Measurements from ENCODE around the gene ARHGAP32. TPM values are rescaled to one million over a fixed set of nuclear protein-coding genes. Genes with fewer than 3 reads are reported as not detected.

The ARHGAP32 gene
- total RNA-seq, 1 experiment from 2014 or later = 62.6 TPM

GRCh38 chr11:129225190-129225589, 33.1 kb upstream of the ARHGAP32 start:
- no TSS peak for BruUV-seq (replicated peaks)
- H3K36me3 Mint-ChIP-seq (ENCODE audit: insufficient read depth, unreplicated experiment) = peaks cover 6% of the 10 kb centered on the region
- H3K4me3 Mint-ChIP-seq (ENCODE audit: unreplicated experiment) = no peak overlapping the region

GRCh38 chr11:129224538-129224937, 32.4 kb upstream of the ARHGAP32 start:
- Mint-ChIP-seq H3K9me3 (ENCODE audit: unreplicated experiment) (peaks cover 22% of the 10 kb centered on the region), H3K4me3 (ENCODE audit: unreplicated experiment) (no peak overlapping the region), H3K4me1 (ENCODE audit: insufficient read depth, unreplicated experiment) (peaks cover 22% of the 10 kb centered on the region), H3K27me3 (ENCODE audit: insufficient read depth, unreplicated experiment) (no peaks in the 10 kb centered on the region), H3K36me3 (ENCODE audit: insufficient read depth, unreplicated experiment) (peaks cover 6% of the 10 kb centered on the region), H3K27ac (ENCODE audit: low read depth, unreplicated experiment) (peak overlapping the region; percentile 57)
- DNase-seq (ENCODE audit: unreplicated experiment) = no peak
- ChIA-PET CTCF (interaction anchor here (0.6 kb wide), 2 partner anchors 57 to 864 kb away, joined by 3 read pairs; no protein-coding TSS in a partner anchor), POLR2A (interaction anchor here (0.9 to 3.9 kb wide), 10 partner anchors 12 to 84 kb away, joined by 3 to 40 read pairs (median 8); partner anchors contain the start of gene ARHGAP32)
- no TSS peak for BruUV-seq (replicated peaks)
- no peak for TF ChIP-seq CTCF (IDR thresholded peaks at IDR 0.05; ENCODE audit: unreplicated experiment)
- intact Hi-C loops (cut with micrococcal nuclease) = loop anchor here (5.0 kb wide), 2 partner anchors 53 to 107 kb away; no protein-coding TSS in a partner anchor

More at GRCh38 chr11:129225190-129225589, 33.1 kb upstream of the ARHGAP32 start:
- TF ChIP-seq CTCF (IDR thresholded peaks at IDR 0.05; ENCODE audit: unreplicated experiment) = no peak
- intact Hi-C loops (cut with micrococcal nuclease) = no loop called here
- peaks cover 22% of the 10 kb centered on the region for H3K9me3 Mint-ChIP-seq (ENCODE audit: unreplicated experiment)
- peaks cover 22% of the 10 kb centered on the region for H3K4me1 Mint-ChIP-seq (ENCODE audit: insufficient read depth, unreplicated experiment)
- H3K27me3 Mint-ChIP-seq (ENCODE audit: insufficient read depth, unreplicated experiment) = no peaks in the 10 kb centered on the region
- ChIA-PET CTCF (interaction anchor here (0.6 kb wide), 4 partner anchors 58 to 863 kb away, joined by 3 to 4 read pairs (median 3); no protein-coding TSS in a partner anchor), POLR2A (interaction anchor here (0.9 to 3.9 kb wide), 6 partner anchors 8 to 33 kb away, joined by 3 to 40 read pairs (median 4); partner anchors contain the start of gene ARHGAP32)
- H3K27ac Mint-ChIP-seq (ENCODE audit: low read depth, unreplicated experiment) = no peak overlapping the region
- peak; percentile 53 for DNase-seq (ENCODE audit: unreplicated experiment)

GRCh38 chr11:129223701-129224149, 31.6 kb upstream of the ARHGAP32 start:
- CTCF ChIA-PET = interaction anchor here (0.7 to 0.8 kb wide), 2 partner anchors 61 to 74 kb away, joined by 3 read pairs; no protein-coding TSS in a partner anchor
- POLR2A ChIA-PET = interaction anchor here (0.6 to 3.9 kb wide), 16 partner anchors 11 to 83 kb away, joined by 3 to 40 read pairs (median 4); partner anchors contain the start of gene ARHGAP32
- peak; percentile 67 for DNase-seq (ENCODE audit: unreplicated experiment)
- BruUV-seq (replicated peaks) = no TSS peak
- Mint-ChIP-seq H3K4me3 (ENCODE audit: unreplicated experiment) (peak overlapping the region; percentile 48), H3K27me3 (ENCODE audit: insufficient read depth, unreplicated experiment) (no peaks in the 10 kb centered on the region), H3K27ac (ENCODE audit: low read depth, unreplicated experiment) (peak overlapping the region; percentile 57), H3K4me1 (ENCODE audit: insufficient read depth, unreplicated experiment) (peaks cover 22% of the 10 kb centered on the region), H3K36me3 (ENCODE audit: insufficient read depth, unreplicated experiment) (peaks cover 6% of the 10 kb centered on the region), H3K9me3 (ENCODE audit: unreplicated experiment) (peaks cover 22% of the 10 kb centered on the region)
- TF ChIP-seq CTCF (IDR thresholded peaks at IDR 0.05; ENCODE audit: unreplicated experiment) = no peak
- intact Hi-C loops (cut with micrococcal nuclease) = loop anchor here (5.0 kb wide), 2 partner anchors 54 to 106 kb away; no protein-coding TSS in a partner anchor

- Mint-ChIP-seq H3K27ac (ENCODE audit: low read depth, unreplicated experiment) (peak overlapping the region; percentile 57), H3K9me3 (ENCODE audit: unreplicated experiment) (peaks cover 21% of the 10 kb centered on the region), H3K27me3 (ENCODE audit: insufficient read depth, unreplicated experiment) (no peaks in the 10 kb centered on the region), H3K36me3 (ENCODE audit: insufficient read depth, unreplicated experiment) (peaks cover 6% of the 10 kb centered on the region), H3K4me3 (ENCODE audit: unreplicated experiment) (peak overlapping the region; percentile 48), H3K4me1 (ENCODE audit: insufficient read depth, unreplicated experiment) (peaks cover 22% of the 10 kb centered on the region)
- intact Hi-C loops (cut with micrococcal nuclease) = loop anchor here (5.0 kb wide), 2 partner anchors 54 to 106 kb away; no protein-coding TSS in a partner anchor
- no peak for TF ChIP-seq CTCF (IDR thresholded peaks at IDR 0.05; ENCODE audit: unreplicated experiment)
- no TSS peak for BruUV-seq (replicated peaks)
- CTCF ChIA-PET = interaction anchor here (0.6 to 0.8 kb wide), 2 partner anchors 74 to 339 kb away, joined by 3 read pairs; no protein-coding TSS in a partner anchor
- POLR2A ChIA-PET = interaction anchor here (0.6 to 3.9 kb wide), 16 partner anchors 11 to 83 kb away, joined by 3 to 40 read pairs (median 4); partner anchors contain the start of gene ARHGAP32
- DNase-seq (ENCODE audit: unreplicated experiment) = no peak
These were observed 31.1 kb upstream of the ARHGAP32 start for GRCh38 chr11:129223260-129223659.
